OCI-LY1 (cell line): Measurements from ENCODE around the gene MCOLN1.

Source experiments
- H2AFZ ChIP-seq: fragments of 200-600 bp; sonication (generic), shearing (Covaris generic); 2 replicates; pipeline ENCODE4 v1.6.0; 2014; ENCODE audit warnings: antibody characterized with exemption, mild to moderate bottlenecking, low read length
- H3F3A ChIP-seq: fragments of 200-600 bp; sonication (generic), shearing (Covaris generic); 2 replicates; pipeline ENCODE4 v1.6.0; 2014; ENCODE audit warnings: mild to moderate bottlenecking, antibody characterized with exemption, low read length, moderate library complexity; ENCODE audit not compliant: insufficient read depth
- H3K27ac ChIP-seq: fragments of 200-600 bp; sonication (generic); 2 replicates; pipeline ENCODE4 v1.5.1; 2014; ENCODE audit warnings: low read length, mixed run types, mild to moderate bottlenecking, low read depth; ENCODE audit not compliant: poor library complexity, severe bottlenecking
- H3K27me3 ChIP-seq: fragments of 200-600 bp; sonication (generic); 2 replicates; pipeline ENCODE4 v1.6.0; 2014; ENCODE audit warnings: antibody characterized with exemption, mild to moderate bottlenecking, low read length, moderate library complexity; ENCODE audit not compliant: insufficient read depth
- H3K36me3 ChIP-seq: fragments of 200-600 bp; sonication (generic); 2 replicates; pipeline ENCODE4 v1.6.1; 2014; ENCODE audit warnings: mild to moderate bottlenecking, antibody characterized with exemption, low read length, moderate library complexity, mixed read lengths; ENCODE audit not compliant: insufficient read depth
- H3K4me1 ChIP-seq: fragments of 200-600 bp; sonication (generic); 2 replicates; pipeline ENCODE4 v1.5.1; 2014; ENCODE audit warnings: mild to moderate bottlenecking, low read length, moderate library complexity; ENCODE audit not compliant: insufficient read depth, severe bottlenecking
- H3K4me2 ChIP-seq: fragments of 200-600 bp; sonication (generic), shearing (Covaris generic); 2 replicates; pipeline ENCODE4 v1.6.1; 2014; ENCODE audit warnings: low read length
- H3K4me3 ChIP-seq: fragments of 200-600 bp; sonication (generic); 2 replicates; pipeline ENCODE4 v1.5.1; 2014; ENCODE audit warnings: low read length, low read depth, mild to moderate bottlenecking, mixed read lengths; ENCODE audit not compliant: poor library complexity, severe bottlenecking
- H3K79me2 ChIP-seq: fragments of 200-600 bp; shearing (Covaris generic); 2 replicates; pipeline ENCODE4 v1.6.1; 2016; ENCODE audit warnings: mixed run types, low read length, mixed read lengths; ENCODE audit not compliant: insufficient read depth
- H3K9ac ChIP-seq: fragments of 200-600 bp; sonication (generic), shearing (Covaris generic); 2 replicates; pipeline ENCODE4 v1.6.1; 2014; ENCODE audit warnings: mild to moderate bottlenecking, low read length, mixed read lengths
- H3K9me2 ChIP-seq: fragments of 200-600 bp; sonication (generic), shearing (Covaris generic); 2 replicates; pipeline ENCODE4 v1.6.1; 2014; ENCODE audit warnings: low read depth, mild to moderate bottlenecking, low read length, mixed read lengths
- H3K9me3 ChIP-seq: fragments of 200-600 bp; shearing (Covaris generic); 2 replicates; pipeline ENCODE4 v1.6.1; 2014; ENCODE audit warnings: low read length, mixed read lengths
- H4K20me1 ChIP-seq: fragments of 200-600 bp; sonication (generic), shearing (Covaris generic); 2 replicates; pipeline ENCODE4 v1.6.0; 2016; ENCODE audit warnings: mild to moderate bottlenecking, low read length; ENCODE audit not compliant: insufficient read depth
- EZH2 ChIP-seq: fragments of 200-600 bp; sonication (generic), shearing (Covaris generic); IDR thresholded peaks from 2 replicates; pipeline ENCODE4 v1.8.0; 2017; ENCODE audit warnings: borderline replicate concordance, mixed run types, mild to moderate bottlenecking, antibody characterized with exemption, low read length, moderate library complexity, mixed read lengths
- TF ChIP-seq, protein P1 (sequence below): fragments of 200-600 bp; sonication (generic), shearing (Covaris generic); IDR thresholded peaks from 2 replicates; pipeline ENCODE4 v1.5.1; 2017; ENCODE audit warnings: mild to moderate bottlenecking, antibody characterized with exemption, low read length, moderate library complexity, mixed read lengths

MCOLN1 gene

DNA sequence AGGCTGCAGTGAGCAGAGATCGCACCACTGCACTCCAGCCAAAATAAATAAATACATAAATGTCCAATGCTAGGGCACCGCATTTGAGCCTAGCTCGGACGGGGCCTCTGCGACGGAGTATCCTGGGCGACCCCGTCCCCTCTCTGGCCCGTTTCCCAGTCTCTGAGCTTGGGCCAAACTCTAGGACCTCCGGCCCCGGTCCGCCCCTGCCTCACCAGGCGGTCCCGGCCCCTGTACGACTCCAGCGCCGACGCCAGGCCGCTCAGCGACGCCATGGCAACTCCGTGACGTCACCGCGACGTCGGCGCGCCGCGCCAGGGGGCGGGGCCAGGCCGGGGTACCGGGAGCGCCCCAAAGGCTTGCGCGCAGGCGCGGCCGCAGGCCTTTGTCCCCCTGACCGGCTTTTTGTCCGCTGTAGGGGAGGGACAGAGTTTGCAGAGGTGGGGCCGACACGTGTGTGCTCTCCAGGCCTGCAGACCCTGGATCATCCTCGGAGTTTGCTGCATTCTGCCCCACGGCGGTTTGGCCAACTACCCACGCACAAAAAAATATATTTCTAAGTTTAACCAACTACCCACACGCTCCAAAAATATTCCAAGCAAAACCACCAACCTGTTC is 33.6 kb upstream of the MCOLN1 start, which contains the start of gene PEX11G:
PEX11G (minus strand) TSS at position 300 of the 618 bp plus-strand sequence; CDS start at position 275, 25 bp downstream.
- H4K20me1 ChIP-seq: no peaks in the 10 kb centered on the region
- H3K4me2 ChIP-seq: peak within 1 kb of the TSS; percentile 68
- H3K4me1 ChIP-seq: peaks cover 11% of the 10 kb centered on the region
- no peaks in the 10 kb centered on the region for H3F3A ChIP-seq
- no peaks in the 10 kb centered on the region for H3K79me2 ChIP-seq
- peak within 1 kb of the TSS; percentile 88 for H2AFZ ChIP-seq
- H3K36me3 ChIP-seq: no peaks in the 10 kb centered on the region
- H3K27ac ChIP-seq: no peak within 1 kb of the TSS
- H3K9ac ChIP-seq: peak within 1 kb of the TSS; percentile 49; the same call in 1 of the 2 replicates
- no peaks in the 10 kb centered on the region for H3K9me2 ChIP-seq
- H3K27me3 ChIP-seq: no peaks in the 10 kb centered on the region; the same call in 1 of the 2 replicates
- no peaks in the 10 kb centered on the region for H3K9me3 ChIP-seq
- TF ChIP-seq EZH2: no peak
- TF ChIP-seq, protein P1, sequence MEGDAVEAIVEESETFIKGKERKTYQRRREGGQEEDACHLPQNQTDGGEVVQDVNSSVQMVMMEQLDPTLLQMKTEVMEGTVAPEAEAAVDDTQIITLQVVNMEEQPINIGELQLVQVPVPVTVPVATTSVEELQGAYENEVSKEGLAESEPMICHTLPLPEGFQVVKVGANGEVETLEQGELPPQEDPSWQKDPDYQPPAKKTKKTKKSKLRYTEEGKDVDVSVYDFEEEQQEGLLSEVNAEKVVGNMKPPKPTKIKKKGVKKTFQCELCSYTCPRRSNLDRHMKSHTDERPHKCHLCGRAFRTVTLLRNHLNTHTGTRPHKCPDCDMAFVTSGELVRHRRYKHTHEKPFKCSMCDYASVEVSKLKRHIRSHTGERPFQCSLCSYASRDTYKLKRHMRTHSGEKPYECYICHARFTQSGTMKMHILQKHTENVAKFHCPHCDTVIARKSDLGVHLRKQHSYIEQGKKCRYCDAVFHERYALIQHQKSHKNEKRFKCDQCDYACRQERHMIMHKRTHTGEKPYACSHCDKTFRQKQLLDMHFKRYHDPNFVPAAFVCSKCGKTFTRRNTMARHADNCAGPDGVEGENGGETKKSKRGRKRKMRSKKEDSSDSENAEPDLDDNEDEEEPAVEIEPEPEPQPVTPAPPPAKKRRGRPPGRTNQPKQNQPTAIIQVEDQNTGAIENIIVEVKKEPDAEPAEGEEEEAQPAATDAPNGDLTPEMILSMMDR: no peak
- peak within 1 kb of the TSS; percentile 54 for H3K4me3 ChIP-seq

DNA sequence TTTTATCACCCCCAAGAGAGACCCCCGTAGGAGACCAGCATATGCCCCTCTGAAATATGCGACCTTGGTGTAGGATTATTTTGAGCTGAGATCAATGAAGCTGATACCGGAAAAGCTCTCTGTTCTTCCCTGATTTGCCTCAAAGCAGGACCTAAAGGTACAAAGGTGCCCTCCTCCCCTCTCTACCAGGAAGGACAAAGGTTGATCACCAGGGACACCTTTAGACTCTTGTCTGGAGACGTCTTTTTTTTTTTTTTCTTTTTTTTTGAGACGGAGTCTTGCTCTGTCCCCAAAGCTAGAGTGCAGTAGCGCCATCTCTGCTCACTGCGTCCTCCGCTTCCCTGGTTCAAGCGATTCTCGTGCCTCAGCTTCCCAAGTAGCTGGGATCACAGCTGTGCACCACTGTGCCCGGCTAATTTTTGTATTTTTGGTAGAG is 32.8 kb upstream of the MCOLN1 start:
- Histone ChIP-seq H3K27ac (no peak overlapping the region), H3K4me2 (peak overlapping the region; percentile 68), H3K79me2 (no peaks in the 10 kb centered on the region), H3K27me3 (no peaks in the 10 kb centered on the region; the same call in 1 of the 2 replicates), H4K20me1 (no peaks in the 10 kb centered on the region), H3K9ac (no peak overlapping the region), H3K4me3 (peak overlapping the region; percentile 54), H3K9me2 (no peaks in the 10 kb centered on the region), H2AFZ (no peak overlapping the region), H3K9me3 (no peaks in the 10 kb centered on the region), H3F3A (no peaks in the 10 kb centered on the region), H3K4me1 (peaks cover 11% of the 10 kb centered on the region), H3K36me3 (no peaks in the 10 kb centered on the region)
- TF ChIP-seq, protein P1: peak; percentile 12; the same call in 1 of the 2 replicates
- no peak for TF ChIP-seq EZH2

DNA sequence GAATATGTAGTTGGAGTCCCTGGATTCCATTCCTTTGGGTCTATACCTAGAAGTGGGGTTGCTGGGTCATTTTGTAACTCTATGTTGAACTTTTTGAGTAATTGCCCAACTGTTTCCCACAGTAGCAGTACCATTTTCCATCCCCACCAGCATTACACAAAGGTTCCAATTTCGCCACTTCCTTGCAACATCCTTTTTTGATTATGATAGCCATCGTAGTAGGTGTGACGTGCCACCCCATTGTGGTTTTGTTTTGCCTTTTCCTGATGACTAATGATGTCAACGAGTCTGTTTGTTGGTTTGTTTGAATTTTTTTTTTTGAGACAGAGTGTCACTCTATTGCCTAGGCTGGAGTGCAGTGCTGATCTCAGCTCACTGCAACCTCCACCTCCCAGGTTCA is 30.3 kb upstream of the MCOLN1 start:
- H3K36me3 ChIP-seq: no peaks in the 10 kb centered on the region
- TF ChIP-seq EZH2: no peak
- TF ChIP-seq, protein P1: no peak
- H3F3A ChIP-seq: no peaks in the 10 kb centered on the region
- H3K79me2 ChIP-seq: no peaks in the 10 kb centered on the region
- no peak overlapping the region for H3K9ac ChIP-seq
- no peaks in the 10 kb centered on the region; the same call in 1 of the 2 replicates for H3K27me3 ChIP-seq
- no peaks in the 10 kb centered on the region for H4K20me1 ChIP-seq
- peaks cover 11% of the 10 kb centered on the region for H3K4me1 ChIP-seq
- no peak overlapping the region for H3K4me2 ChIP-seq
- no peak overlapping the region for H3K27ac ChIP-seq
- no peak overlapping the region for H3K4me3 ChIP-seq
- no peak overlapping the region for H2AFZ ChIP-seq
- no peaks in the 10 kb centered on the region for H3K9me2 ChIP-seq
- no peaks in the 10 kb centered on the region for H3K9me3 ChIP-seq
